Testis (tissue), 2 donors: ENCODE results near the gene ZNF281.

Experiments
- POLR2A ChIP-seq: fragments of 450-650 bp; IDR thresholded peaks from one replicate; pipeline ENCODE4 v1.6.1; 2017; ENCODE audit warnings: antibody characterized with exemption, mild to moderate bottlenecking, moderate library complexity
- TF ChIP-seq, protein P1 (sequence below), 3 experiments: fragments of 450-650 bp in 2 of 3; fragments of 200-600 bp in 1 of 3; sonication (generic) in 1 of 3; IDR thresholded peaks; one replicate each; pipeline ENCODE4 v1.5.1; 2016 to 2019; ENCODE audit warnings: antibody characterized with exemption in 3 of 3, mild to moderate bottlenecking in 2 of 3, moderate library complexity in 1 of 3

DNA sequence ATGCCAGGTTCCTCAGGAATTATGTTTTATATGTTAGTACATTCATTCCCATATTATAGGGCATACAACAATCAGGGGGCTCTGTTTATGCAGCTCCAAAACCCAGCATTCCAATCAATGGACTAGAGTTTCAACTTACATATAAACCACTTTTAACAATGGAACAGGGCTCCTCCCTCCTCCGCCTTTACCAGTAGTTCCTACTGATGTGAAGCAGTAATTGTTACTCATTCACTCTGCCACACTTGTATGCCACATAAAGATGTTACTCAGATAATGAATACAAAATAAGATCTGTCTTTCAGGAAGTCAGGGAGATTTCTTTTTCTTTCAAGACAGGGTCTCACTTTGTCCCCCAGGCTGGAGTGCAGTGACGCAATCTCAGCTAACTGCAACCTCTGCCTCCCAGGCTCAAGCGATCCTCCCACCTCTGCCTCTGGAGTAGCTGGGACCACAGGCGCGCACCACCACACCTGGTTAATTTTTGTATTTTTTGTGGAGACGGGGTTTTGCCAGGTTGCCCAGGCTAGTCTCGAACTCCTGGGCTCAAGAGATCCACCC lies 17.1 kb downstream of the ZNF281 start:
- TF ChIP-seq, protein P1, sequence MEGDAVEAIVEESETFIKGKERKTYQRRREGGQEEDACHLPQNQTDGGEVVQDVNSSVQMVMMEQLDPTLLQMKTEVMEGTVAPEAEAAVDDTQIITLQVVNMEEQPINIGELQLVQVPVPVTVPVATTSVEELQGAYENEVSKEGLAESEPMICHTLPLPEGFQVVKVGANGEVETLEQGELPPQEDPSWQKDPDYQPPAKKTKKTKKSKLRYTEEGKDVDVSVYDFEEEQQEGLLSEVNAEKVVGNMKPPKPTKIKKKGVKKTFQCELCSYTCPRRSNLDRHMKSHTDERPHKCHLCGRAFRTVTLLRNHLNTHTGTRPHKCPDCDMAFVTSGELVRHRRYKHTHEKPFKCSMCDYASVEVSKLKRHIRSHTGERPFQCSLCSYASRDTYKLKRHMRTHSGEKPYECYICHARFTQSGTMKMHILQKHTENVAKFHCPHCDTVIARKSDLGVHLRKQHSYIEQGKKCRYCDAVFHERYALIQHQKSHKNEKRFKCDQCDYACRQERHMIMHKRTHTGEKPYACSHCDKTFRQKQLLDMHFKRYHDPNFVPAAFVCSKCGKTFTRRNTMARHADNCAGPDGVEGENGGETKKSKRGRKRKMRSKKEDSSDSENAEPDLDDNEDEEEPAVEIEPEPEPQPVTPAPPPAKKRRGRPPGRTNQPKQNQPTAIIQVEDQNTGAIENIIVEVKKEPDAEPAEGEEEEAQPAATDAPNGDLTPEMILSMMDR (IDR thresholded peaks at IDR 0.05): no peak
- no peak for TF ChIP-seq POLR2A
